HG03469 (cell line): ENCODE data around the gene POU6F2.
"Not testable (repeated sequence)": the region's sequence is repeated elsewhere in the genome, so short reads cannot be mapped to it uniquely, and the experiment has no call there.

Source experiments
- ATAC-seq: cut with Tn5 transposase; IDR thresholded peaks from one replicate; pipeline ENCODE4 v1.9.1; 2021; ENCODE audit warnings: mild to moderate bottlenecking, moderate library complexity, moderate number of reproducible peaks; ENCODE audit not compliant: unreplicated experiment

POU6F2 gene

DNA sequence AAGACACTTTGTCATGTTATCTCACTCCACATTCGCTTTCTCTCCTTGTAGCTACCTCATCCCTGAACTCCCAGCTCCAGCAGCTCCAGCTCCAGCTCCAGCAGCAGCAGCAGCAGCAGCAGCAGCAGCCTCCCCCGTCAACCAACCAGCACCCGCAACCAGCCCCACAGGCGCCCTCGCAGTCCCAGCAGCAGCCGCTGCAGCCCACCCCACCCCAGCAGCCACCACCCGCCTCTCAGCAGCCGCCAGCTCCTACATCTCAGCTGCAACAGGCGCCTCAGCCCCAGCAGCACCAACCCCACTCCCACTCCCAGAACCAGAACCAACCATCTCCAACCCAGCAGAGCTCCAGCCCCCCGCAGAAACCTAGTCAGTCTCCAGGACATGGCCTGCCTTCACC is 361.9 kb downstream of the POU6F2 start:
- no peak for ATAC-seq

DNA sequence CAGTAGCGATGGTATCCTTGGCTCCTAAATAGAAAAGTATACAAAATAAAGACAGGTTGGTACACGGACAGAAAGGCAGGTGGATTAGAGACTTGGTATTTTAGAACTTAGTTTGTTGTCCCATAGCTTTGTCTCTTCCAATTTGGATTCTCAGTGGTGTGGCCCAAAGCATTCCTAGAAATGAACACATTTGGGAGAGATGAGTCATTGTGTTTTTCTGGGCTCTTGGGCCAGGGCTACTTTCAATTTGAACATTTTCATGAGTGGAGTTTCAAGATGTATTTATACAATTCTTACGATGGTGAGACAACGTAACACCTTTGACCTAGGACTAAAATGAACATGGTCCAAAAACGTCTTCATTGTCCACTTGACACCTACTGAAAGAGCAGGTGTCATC is 363.4 kb downstream of the POU6F2 start:
- no peak for ATAC-seq

DNA sequence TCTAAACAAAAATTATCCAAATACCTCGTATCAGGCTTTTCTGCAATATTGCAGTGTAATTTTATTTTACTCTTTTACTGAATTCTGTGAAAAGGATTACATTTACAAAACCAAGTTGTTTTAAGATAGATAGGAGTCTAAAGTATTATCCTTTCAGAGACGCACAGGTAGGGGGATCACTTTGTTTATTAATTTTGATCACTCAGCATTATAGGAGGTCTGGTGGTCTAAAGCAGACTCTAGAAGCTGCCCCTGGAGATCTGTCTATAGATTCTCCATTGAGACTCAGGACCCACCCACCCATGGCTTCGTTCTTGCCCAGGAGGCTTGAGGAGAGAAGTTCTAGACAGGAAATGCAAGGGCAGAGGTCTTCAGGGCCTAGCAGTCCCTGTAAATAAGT is 365.1 kb downstream of the POU6F2 start:
- ATAC-seq, result no peak

DNA sequence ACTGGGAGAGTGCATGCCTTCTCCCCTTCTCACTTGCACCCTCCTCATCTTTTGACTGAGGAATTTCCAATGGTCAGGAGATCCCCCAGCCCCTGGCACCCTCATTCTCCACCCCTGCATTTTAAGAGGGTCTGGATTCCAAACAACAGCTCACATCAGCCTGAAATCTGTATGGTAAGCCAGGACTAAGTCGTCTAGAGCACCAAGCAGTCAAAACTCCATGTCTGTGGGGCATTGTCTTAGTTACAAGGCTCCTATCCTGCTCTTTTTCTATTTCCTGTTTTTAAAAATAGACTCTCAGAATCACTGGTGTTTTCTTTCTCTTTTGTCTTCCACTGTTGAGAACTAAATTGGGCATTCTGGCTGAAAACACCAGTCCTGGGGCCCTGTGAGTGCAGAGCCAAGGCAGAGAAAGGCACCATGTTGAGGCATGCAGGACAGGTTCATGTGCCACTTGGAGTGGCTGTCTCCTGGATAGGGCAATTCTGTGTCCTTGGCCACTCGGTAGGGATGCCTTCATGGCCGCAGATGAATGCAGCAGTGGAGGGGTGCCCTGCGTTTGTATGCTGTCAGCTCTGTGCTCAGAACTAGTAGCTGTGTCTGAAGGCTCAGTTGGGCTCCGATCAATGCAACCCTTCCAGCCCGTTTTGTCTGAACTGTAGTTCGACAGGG is 371.9 kb downstream of the POU6F2 start:
- ATAC-seq, result no peak

DNA sequence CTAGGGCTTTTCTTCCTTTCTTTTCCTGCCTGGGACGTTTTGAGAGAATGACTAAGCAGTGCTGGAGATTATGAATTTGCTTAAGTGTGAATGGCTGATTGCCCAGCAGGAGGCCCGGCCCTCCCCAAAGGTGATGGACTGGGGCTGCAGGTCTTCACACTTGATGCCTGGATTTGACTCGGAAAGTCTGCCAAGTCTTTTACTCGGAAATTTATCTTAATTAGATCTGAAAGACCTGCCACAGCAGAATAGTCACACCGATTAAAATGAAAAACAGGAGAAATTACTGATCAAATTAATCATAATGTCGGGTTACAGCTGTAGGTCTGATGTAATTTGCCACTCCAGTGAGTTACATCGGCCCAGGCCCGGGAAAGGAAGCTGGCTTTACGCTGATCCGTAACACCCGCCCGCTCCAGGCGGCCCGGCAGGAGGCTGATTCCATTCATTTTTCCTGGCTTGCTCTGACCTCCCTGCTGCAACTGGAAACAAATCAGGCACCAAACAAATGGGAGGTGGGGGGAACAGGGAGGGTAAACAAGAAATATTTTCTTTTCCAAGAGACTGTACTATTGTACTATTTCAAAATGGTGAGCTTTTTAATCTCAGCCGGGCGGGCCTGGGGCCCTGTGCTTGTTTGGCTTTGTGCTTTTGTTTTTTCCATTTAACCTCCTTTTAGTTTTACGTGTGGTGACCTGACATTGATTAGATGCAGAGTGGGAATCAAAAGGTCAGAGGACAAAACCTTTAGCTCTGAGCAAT is 376.1 kb downstream of the POU6F2 start:
- ATAC-seq, result no peak

- no peak for ATAC-seq
Observed at GRCh38 chr7:39355664-39356063, 378.0 kb downstream of the POU6F2 start.

DNA sequence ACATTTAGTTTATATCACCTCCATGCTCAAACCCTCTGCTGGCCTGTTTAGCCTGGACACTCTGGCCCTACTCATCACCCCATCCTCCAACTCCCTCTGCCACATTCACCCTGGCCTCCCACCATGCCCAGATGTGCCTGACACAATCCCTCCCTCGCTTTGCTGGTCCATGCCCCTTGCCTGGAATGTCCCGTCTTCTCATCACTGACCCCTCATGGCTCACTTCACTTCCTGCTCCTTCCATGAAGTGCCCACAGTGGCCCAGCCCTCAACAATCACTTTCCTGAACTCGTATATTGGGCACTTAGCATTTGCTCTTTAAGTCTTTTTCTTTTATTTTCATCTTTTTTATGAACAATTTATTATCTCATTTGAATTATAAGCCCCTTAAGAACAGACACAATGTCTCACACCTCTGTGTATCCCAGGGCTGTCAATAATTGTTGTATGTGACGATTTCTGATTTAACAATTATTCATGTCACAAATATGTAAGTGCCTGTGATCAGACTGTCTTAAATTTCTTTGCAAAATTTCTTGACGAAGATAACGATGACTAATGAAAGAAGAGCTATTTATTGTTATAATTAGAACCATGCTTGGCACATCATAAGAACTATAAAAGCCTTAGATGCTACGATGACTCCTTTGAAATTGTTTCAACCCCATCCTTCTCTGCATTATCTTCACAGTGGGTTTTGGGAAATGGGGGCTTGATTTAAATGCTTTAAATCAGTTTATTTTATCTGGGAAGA is 378.6 kb downstream of the POU6F2 start:
- no peak for ATAC-seq

- no peak for ATAC-seq
Observed at GRCh38 chr7:39357648-39358047, 379.9 kb downstream of the POU6F2 start.

DNA sequence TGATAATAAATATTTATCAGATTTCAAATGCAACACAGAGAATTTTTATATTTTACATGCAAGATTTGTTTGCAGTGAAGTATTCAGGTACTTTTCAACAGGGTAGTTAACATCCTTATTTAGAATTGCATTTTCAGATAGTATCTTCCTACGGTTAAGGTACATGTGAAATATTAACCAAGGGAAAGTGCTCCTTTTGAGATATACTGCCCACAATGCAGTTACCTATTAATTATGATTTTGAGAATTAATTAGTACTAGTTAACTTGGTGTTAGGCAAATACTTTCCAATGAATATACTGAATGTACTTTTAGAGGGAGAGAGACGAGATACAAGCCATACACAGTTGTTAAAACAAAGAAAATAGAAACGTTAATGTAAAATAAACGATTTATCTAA is 382.3 kb downstream of the POU6F2 start:
- ATAC-seq, result no peak

DNA sequence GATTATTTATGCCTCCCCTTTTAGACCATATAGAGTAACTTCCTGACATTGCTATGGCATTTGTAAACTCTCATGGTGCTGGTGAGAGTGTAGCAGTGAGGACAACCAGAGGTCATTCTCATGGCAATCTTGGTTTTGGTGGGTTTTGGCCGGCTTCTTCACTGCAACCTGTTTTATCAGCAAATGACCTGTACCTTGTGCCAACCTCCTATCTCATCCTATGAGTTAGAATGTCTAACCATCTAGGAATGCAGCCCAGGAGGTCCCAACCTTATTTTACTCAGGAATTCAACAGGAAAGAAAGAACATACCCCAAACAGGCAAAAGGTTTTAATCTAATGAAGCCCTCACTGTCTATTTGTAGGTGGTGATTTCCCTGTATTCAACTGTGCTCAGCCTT is 383.1 kb downstream of the POU6F2 start:
- no peak for ATAC-seq

- no peak for ATAC-seq
Observed at GRCh38 chr7:39365751-39366295, 388.1 kb downstream of the POU6F2 start.

DNA sequence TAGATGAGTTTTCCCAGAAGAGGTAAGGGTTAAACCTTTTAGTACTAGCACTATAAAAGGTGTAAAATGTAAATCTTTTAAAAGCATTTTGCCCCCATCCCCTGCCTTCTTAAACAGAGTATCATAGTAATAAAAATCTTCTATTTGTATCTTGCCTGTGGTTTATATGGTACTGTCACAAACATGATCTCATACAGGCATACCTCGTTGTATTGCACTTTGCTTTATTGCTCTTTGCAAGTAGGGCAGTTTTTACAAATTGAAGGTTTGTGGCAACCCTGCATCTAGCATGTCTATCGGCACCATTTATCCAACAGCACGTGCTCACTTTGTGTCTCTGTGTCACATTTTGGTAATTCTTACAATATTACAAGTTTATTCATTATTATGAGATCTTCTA is 389.7 kb downstream of the POU6F2 start:
- ATAC-seq, result no peak

GRCh38 chr7:39367943-39368342 is 390.2 kb downstream of the POU6F2 start:
- ATAC-seq, result no peak

GRCh38 chr7:39372383-39372782 is 394.7 kb downstream of the POU6F2 start:
- ATAC-seq, result no peak

GRCh38 chr7:39374436-39375040 is 396.8 kb downstream of the POU6F2 start:
- no peak for ATAC-seq

- no peak for ATAC-seq
Observed at GRCh38 chr7:39375047-39375873, 397.6 kb downstream of the POU6F2 start.

GRCh38 chr7:39375874-39376190 is 398.1 kb downstream of the POU6F2 start:
- no peak for ATAC-seq

DNA sequence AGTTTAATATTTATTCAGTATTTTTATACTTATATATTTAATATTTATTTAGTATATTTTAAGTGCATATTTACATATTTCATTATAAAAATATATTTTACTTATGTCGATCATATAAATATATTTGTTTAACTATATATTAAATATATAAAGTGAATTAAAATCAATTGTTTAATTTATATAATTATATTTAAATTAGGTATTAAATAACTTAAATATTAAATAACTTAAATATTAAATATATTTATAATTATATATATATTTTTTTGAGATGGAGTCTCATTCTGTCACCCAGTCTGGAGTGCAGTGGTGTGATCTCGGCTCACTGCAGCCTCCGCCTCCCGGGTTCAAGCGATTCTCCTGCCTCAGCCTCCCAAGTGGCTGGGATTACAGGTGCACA is 399.2 kb downstream of the POU6F2 start:
- ATAC-seq, result not testable (repeated sequence)

DNA sequence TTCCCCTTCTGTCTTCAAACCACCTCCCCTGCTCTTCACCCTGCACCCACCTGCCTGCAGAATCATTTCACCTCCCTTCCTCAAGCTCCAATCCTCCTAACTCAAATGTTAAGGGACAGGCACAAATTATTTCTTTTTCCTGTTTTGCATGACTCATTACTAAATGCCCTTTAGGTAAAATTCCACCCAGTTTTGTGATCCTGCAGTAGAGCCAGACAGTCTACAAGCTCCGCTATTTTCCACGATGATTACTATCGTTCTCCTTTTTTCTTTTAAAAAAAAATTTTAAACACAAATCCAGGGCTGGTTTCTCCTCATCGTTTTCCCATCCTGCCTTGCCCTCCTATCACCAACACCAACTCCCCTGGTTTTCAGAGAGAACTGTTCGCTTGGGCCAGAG is 401.7 kb downstream of the POU6F2 start:
- no peak for ATAC-seq

DNA sequence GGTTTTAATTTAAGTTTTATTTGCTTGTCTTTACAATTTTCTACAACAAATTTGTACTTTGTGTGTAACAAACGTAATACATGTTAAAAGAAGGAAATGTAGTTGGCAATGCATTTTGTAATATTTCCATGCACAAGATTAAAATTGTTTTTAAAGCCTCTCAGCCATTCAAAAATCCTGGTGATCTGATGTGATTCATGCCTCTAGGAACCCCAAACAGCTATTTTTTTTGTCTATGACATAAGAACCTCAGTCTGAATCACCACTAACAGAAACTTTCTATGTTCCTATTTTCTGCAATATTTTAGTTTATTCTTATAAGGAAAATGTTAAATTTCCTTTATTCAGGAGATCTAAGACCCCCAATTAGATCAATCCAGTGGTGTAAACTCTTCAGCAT is 405.4 kb downstream of the POU6F2 start:
- no peak for ATAC-seq
